KMS-11 (cell line): Measurements from ENCODE around the gene RTN1.

Experiments
- H2AFZ ChIP-seq: fragments of 200-600 bp; sonication (generic); 2 replicates; pipeline ENCODE4 v1.6.1; 2016; ENCODE audit warnings: antibody characterized with exemption, mixed run types, low read depth
- H3K27ac ChIP-seq: fragments of 200-600 bp; sonication (generic); 2 replicates; pipeline ENCODE4 v1.6.1; 2016; ENCODE audit warnings: mild to moderate bottlenecking, mixed run types
- H3K27me3 ChIP-seq: fragments of 200-600 bp; sonication (generic); 2 replicates; pipeline ENCODE4 v1.6.1; 2017; ENCODE audit warnings: mild to moderate bottlenecking, low read depth, mixed run types, moderate library complexity; ENCODE audit not compliant: insufficient read depth
- H3K36me3 ChIP-seq: fragments of 200-600 bp; sonication (generic); 2 replicates; pipeline ENCODE4 v1.6.1; 2017; ENCODE audit warnings: mild to moderate bottlenecking, mixed run types; ENCODE audit not compliant: insufficient read depth
- H3K4me1 ChIP-seq: fragments of 200-600 bp; sonication (generic); 2 replicates; pipeline ENCODE4 v1.6.1; 2016; ENCODE audit warnings: mild to moderate bottlenecking, low read depth, mixed run types; ENCODE audit not compliant: poor library complexity, severe bottlenecking
- H3K4me2 ChIP-seq: fragments of 200-600 bp; sonication (generic); 2 replicates; pipeline ENCODE4 v1.7.0; 2016; ENCODE audit warnings: mild to moderate bottlenecking, mixed run types
- H3K4me3 ChIP-seq: fragments of 200-600 bp; sonication (generic); IDR thresholded peaks from 2 replicates; pipeline ENCODE4 v1.6.1; 2017; ENCODE audit warnings: low read depth, low read length, mixed read lengths; ENCODE audit not compliant: insufficient read depth
- H3K79me2 ChIP-seq: fragments of 200-600 bp; sonication (generic); 2 replicates; pipeline ENCODE4 v1.6.1; 2016; ENCODE audit warnings: low read depth, mixed run types; ENCODE audit not compliant: insufficient read depth
- H3K9ac ChIP-seq: fragments of 200-600 bp; sonication (generic); 2 replicates; pipeline ENCODE4 v1.6.1; 2016; ENCODE audit warnings: mild to moderate bottlenecking, mixed run types
- H4K20me1 ChIP-seq: fragments of 200-600 bp; sonication (generic); 2 replicates; pipeline ENCODE4 v1.6.1; 2016; ENCODE audit warnings: mild to moderate bottlenecking, mixed run types; ENCODE audit not compliant: insufficient read depth
- CTCF ChIP-seq: fragments of 200-600 bp; sonication (generic); conservative IDR thresholded peaks from 2 replicates; pipeline ENCODE4 v1.6.1; 2017; ENCODE audit warnings: low read depth, mild to moderate bottlenecking, antibody characterized with exemption, low read length, moderate library complexity, mixed read lengths

RTN1 gene

DNA sequence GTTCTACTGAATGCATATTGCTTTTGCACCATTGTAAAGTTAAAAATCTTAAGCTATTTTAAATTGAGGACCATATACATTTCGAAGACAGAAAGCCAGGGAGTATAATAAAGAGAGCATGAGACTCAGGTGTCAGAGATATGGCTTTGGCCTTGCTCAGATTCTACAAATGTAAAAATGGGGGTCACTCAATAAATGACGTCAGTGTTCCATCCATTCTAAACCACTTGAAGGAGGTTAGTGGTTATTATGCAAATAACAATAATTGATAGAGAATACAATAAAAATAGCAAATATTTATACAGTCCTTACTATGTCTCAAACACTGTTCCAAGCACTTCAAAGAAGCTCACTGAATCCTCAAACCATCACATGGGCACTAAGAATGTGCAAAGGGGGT, 20.1 kb downstream of the RTN1 start:
- Histone ChIP-seq H3K9ac (no peak overlapping the region), H3K4me3 (no peak overlapping the region), H3K79me2 (no peaks in the 10 kb centered on the region), H3K4me2 (no peak overlapping the region), H3K4me1 (no peaks in the 10 kb centered on the region), H3K27me3 (no peaks in the 10 kb centered on the region), H3K27ac (no peak overlapping the region), H2AFZ (no peak overlapping the region), H3K36me3 (no peaks in the 10 kb centered on the region), H4K20me1 (no peaks in the 10 kb centered on the region)
- TF ChIP-seq CTCF = no peak

DNA sequence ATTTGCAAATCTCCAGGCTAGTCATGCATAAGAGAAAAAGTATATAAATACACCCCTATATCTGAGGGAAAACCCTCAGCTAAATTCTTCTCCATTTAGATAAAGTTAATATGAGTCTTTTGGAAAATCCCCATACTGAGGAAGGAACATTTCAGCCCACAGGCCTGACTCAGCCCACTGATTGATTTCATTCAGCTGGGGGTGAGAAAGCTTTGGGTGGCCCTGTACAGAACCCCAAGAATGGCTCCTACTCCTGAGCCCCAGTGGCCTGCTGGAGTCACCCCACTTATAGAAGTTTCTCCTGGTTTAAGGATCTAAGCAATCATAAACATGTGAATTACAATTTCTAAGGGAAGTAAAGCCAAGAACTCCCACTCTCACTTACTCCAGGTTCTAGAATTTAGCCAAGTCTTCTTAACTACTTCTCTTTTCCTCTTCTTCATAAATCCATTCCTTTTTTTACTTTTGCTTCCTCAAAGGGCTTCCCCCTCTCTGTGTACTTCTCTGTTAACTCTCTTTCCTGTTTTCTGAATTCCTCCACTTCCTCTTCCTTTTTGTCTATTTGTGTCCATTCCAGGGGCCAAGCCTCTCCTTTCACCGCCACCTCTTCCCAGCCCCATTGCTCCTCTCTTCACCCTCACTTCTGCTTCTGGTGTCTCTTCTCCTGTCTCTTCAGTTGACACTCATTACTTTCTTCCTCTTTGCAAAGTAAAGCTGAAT, 21.0 kb downstream of the RTN1 start:
- no peaks in the 10 kb centered on the region for H3K27me3 ChIP-seq
- H3K9ac ChIP-seq = no peak overlapping the region
- H2AFZ ChIP-seq = no peak overlapping the region
- no peaks in the 10 kb centered on the region for H3K79me2 ChIP-seq
- H3K4me1 ChIP-seq = no peaks in the 10 kb centered on the region
- TF ChIP-seq CTCF = no peak
- no peak overlapping the region for H3K4me3 ChIP-seq
- no peak overlapping the region for H3K4me2 ChIP-seq
- no peak overlapping the region for H3K27ac ChIP-seq
- no peaks in the 10 kb centered on the region for H4K20me1 ChIP-seq
- no peaks in the 10 kb centered on the region for H3K36me3 ChIP-seq

DNA sequence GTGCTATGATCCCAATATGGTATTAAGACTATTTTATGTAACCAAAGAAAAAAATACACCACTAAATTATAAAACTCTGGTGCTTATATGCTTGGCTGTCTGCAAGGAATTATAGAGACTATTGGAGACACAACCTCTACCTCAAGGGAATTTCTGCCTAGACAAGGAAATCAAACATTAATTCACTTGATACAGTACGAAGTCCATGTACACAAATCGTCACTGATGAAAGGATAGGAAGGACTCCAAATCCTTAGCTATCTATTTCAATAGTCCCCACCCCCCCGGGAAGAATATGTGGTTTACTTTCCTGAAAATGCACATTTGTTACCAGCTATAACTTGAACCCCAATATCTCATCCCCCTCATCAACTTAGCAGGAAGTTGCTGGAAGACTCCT, 21.9 kb downstream of the RTN1 start:
- Histone ChIP-seq H3K9ac (no peak overlapping the region), H3K4me3 (no peak overlapping the region), H3K27me3 (no peaks in the 10 kb centered on the region), H3K4me1 (no peaks in the 10 kb centered on the region), H2AFZ (no peak overlapping the region), H3K79me2 (no peaks in the 10 kb centered on the region), H3K4me2 (no peak overlapping the region), H3K27ac (no peak overlapping the region), H3K36me3 (no peaks in the 10 kb centered on the region), H4K20me1 (no peaks in the 10 kb centered on the region)
- no peak for TF ChIP-seq CTCF

- no peak for TF ChIP-seq CTCF
- no peak overlapping the region for H3K4me3 ChIP-seq
- no peak overlapping the region for H3K9ac ChIP-seq
- H2AFZ ChIP-seq = no peak overlapping the region
- no peaks in the 10 kb centered on the region for H3K79me2 ChIP-seq
- no peak overlapping the region for H3K27ac ChIP-seq
- no peak overlapping the region for H3K4me2 ChIP-seq
- no peaks in the 10 kb centered on the region for H3K4me1 ChIP-seq
- H4K20me1 ChIP-seq = no peaks in the 10 kb centered on the region
- H3K36me3 ChIP-seq = no peaks in the 10 kb centered on the region
- no peaks in the 10 kb centered on the region for H3K27me3 ChIP-seq
Measured at GRCh38 chr14:59847711-59848110, 22.9 kb downstream of the RTN1 start.
